GM20431 (cell line): ENCODE data around the gene SRI.
"Not testable (repeated sequence)": the region's sequence is repeated elsewhere in the genome, so short reads cannot be mapped to it uniquely, and the experiment has no call there.

Experiments
- in situ Hi-C: fragments of 300-500 bp; cut with MseI, MboI; formaldehyde crosslinking; loops from one replicate; pipeline ENCODE4 v1.15.0; 2020; ENCODE audit warnings: low sequenced_read_pairs; ENCODE audit not compliant: unreplicated experiment

Gene SRI

DNA sequence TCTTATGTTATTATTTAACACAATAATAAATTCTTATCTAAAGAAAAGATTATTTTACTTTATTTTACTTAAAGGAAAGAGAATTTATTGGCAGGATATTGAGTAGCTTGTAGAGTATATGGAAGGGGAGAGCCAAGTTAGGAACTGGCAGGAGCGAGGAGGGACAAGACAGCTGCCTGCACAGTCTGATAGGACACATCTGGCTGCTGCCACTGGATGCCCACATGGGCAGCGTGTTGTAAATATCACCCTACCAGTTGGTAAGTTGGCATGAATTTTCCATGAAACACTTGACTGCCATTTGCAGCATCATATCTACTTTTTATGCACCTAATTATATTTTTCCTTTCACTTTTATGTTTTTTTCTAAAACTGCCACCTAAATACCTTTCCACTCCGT is 19.6 kb downstream of the SRI start:
- in situ Hi-C loops, result no loop called here

DNA sequence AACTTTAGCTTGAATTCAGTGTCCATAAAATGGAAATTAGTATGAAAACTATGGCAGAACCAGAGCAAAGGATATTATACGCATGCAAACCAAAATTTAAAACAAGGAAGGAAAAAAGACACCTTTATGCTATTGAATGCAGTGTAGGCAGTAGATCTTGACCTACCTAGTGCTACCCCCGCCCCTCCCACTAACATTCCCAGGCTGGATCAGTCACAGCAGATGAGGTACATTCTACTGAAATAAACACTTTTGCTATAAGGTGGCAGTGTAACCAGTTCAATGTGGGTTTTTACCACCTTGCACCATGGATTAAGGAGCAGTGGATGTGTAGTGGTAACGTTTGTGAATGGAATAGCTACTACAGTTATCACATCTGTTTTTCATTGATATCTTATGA is 27.9 kb downstream of the SRI start:
- in situ Hi-C loops, result no loop called here

DNA sequence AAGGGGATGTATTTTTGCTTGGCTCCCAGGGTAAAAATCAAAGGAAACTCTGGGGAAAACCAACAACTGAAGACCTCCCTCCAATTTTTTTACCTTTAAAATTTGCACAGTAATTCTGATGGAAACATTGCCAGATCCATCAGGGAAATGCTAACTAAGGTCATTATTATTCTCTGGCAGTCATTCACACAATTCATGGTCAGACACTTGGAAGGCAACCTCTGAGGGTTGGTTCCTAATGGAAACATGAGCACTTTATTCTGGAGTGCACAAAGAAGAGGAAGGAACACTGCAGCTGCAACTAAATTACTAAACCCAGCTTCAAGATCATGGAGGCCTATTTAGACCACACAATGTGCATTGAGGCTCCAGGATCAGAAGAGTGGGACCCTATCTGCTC is 34.2 kb downstream of the SRI start:
- in situ Hi-C loops, result no loop called here

DNA sequence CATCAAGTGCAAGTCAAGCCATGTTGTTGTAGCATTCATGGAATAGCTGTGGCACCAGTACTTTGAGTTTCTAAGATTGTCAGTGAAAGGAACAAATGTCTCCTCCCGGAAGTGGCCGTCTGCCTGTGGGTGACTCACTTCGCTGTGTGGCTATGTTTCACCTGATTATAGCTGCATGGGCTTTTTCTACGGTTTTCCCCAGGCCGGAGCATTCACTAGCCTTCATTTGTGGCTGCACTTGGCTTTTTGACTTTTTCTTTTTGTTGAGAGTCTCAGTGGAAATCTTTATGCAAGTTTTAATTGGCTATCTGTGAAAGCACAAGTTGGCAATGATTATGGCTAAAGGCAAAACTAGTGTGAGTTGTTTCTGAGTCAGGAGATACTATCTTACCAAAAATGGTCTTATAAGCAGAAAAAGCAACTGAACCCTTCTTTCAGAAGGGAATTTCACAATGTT is 35.0 kb downstream of the SRI start:
- in situ Hi-C loops, result no loop called here

DNA sequence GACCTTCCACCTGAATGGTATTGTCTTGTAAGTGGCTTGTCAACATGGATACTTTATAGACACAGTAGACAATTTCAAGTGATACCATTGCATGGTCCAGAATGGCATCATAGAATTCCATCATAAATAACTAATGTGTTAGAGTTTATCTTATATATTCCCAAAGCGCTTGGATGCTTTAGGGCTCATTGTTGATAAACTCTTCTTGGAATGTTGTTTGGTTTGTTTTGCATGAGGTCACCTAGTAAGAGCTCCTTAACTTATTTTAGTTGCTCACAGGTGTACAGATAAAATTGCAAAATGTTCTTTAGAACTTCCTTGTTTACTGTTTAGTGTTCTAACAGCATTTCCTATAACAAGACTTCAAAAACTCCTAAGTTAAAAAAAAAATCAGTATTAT is 36.8 kb downstream of the SRI start:
- in situ Hi-C loops, result no loop called here

DNA sequence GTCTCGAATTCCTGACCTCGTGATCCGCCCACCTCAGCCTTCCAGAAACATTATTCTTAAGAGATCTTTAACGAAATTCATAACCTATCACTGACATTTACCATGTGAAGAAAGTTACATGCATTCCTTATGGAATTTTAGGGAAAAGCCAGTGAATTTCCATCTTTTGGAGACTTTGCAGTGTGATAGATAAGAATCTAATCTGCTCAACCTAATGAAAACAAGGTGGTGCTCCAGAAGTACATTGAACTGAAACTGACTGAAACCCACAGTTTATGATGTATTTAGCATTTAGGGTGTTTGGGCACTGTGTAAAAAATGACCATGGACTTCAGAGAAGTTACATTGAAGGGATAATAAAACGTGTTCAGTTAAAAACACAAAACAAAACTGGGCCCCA is 43.6 kb downstream of the SRI start:
- in situ Hi-C loops, result no loop called here

DNA sequence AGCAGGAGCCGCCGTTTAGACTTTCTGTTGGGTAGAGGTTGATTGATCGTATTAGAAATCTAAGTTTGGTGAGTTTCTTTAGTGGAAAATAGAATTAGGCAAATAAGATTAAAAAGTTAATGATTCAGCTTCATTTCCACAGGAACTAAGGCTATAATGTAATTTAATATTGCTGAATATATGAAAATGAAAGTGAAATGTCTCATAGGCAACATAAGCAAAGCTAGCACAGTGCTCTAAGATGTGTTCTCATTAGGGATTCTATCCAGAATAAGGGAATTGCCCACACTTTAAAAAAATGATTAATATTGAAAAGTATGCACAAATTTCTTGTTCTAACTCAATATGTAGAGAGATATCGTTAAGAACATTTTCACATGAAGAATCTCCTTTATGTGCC is 47.0 kb downstream of the SRI start:
- in situ Hi-C loops, result no loop called here

DNA sequence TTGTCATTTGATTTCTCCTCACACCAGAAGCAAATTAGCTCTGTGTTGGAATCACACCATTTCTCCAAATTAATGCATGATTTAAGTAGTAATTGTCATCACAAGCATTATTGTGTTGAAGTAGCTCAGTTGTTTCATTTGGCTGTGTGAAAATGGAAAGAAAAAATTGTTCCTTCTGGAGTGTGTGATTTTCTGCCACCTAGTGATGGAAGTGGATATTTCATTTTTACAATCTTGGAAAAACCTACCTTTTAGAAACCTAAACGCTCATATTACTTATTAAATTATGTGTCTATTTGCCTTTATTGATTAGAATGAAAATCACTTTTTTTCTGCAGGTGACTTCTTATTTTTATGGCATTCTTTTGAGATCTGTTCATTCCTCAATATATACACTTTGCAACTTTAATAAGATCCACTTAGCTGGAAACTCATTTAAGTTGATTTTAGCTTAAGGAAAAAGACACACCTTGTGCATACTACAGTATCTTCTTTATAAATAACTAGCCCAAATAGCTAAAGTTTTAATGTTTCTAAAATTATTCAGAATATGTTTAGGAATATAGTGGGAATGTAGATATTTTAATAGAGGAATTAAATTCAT is 50.0 kb downstream of the SRI start:
- in situ Hi-C loops, result no loop called here

DNA sequence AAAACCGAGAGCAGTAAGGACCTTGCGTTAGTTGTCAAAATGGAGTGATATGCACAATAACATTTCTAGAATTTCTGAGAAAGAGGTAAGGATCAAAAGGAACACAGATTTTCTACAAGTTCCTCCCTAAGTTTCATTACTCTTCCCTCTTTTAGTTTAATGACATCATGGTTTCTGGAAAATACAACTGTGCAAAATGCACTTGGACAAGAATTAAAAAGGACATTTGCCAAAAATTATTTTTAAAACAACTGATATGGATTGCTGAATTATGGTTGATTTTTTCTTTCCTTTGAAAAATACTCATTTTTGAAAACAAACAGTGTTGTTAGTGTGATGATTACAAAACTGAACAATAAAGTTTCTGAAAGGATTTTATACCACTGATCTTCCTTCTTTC is 52.1 kb downstream of the SRI start:
- in situ Hi-C loops, result no loop called here

DNA sequence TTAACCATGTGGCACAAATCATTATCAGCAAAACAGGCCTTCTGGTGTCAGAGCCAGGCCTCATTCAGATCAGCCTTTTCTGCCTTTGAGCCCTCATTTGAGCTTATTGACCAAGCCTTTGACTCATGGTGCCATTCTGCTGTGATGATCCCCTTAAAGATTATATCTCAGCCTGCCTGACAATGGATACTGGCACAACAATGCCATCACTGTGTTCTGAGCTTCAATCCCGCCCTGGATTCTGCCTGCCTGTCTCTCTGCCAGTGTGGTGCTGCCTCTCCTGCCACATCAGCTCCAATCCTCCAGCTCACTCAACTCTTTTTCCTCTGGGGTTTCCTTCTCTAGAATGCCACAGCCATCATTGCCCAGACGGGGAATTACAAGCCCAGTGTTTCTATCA is 52.6 kb downstream of the SRI start:
- in situ Hi-C loops, result no loop called here

DNA sequence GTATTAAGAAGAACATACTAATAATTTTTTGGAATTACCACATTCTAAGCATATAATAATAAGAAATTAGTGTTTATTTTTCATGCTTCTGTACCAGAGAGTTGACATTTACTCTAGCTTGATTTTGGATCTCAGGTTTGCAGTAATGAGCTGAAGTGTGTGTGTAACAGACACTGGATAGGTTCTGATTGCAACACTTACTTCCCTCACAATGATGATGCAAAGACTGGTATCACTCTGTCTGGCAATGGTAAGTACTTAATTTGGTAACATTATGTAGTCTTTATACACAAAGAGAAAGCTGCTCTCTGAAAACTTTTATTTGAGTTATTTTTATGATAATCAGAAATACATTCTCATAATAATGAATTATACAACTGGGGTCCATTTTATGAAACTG is 54.1 kb downstream of the SRI start:
- in situ Hi-C loops, result no loop called here

DNA sequence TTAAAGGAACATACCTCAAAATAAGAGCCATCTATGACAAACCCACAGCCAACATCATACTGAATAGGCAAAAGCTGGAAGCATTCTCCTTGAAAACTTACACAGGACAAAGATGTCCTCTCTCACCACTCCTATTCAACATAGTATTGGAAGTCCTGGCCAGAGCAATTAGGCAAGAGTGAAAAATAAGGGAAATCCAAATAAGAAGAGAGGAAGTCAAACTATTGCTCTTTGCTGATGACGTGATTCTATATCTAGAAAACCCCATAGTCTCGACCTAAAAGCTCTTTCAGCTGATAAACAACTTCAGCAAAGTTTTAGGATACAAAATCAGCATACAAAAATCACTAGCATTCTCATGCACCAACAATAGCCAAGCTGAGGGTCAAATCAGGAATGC is 60.1 kb downstream of the SRI start:
- in situ Hi-C loops, result not testable (repeated sequence)

DNA sequence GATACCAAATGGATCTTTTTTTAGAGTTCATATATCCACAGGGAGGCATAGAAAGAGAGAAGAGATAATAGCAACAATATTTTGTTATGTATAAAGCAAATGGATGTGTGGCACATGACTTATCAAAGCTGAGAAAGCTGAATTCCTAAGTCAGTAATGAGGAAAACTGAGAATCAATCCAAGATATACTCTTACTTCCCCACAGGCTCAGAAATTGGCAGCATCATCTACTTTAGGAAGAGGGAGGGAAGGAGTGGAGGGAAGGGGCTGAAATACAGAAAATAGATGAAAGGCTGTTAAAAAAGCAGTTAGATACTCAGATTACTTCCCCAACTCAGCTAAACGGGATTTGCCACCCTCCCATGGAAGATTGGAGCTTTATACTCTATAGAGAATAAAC is 63.5 kb downstream of the SRI start:
- in situ Hi-C loops, result no loop called here

DNA sequence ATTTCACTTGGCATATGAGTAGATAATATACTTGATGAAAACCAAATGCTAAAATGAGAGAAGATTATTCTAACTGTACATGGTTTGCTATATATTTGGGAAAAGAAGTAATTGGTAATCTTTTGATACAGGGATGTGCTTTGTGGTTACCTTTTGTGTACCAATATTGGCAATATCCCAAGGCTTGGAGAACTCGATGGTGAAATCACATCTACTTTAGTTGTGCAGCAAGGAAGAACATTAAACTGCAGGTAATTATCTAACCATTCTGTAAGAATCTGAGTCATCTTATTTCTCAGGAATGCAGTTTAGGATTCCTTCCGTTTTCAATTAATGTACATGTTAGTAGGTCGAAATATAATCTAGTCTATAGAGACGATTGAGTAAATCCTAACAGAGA is 64.1 kb downstream of the SRI start:
- in situ Hi-C loops, result no loop called here
